A549 (cell line): ENCODE measurements around the gene ADGRG3. TPM values are rescaled to one million over a fixed set of nuclear protein-coding genes. Genes with fewer than 3 reads are reported as not detected.

Experiments used
- ATAC-seq, 2 experiments: fragments of 200-7000 bp in 1 of 2; fragments of >200 bp in 1 of 2; cut with Nextera tagmentation in 1 of 2; cut with Tn5 transposase in 1 of 2; 3 replicates each; pipeline versions ENCODE4 v1.8.0 to v1.9.1; 2018 to 2020; ENCODE audit warnings: mild to moderate bottlenecking in 1 of 2, moderate library complexity in 1 of 2
- CTCF ChIA-PET: fragments of 300-600 bp; sonication (Branson Sonifier 250); formaldehyde crosslinking; extraction: SDS; loops from one replicate; lab custom pipeline; 2021; ENCODE audit warnings: antibody characterized with exemption, inconsistent platforms; lab: Yijun Ruan, JAX
- POLR2A ChIA-PET: fragments of 350-600 bp; formaldehyde crosslinking; extraction: SDS; loops from one replicate; lab custom pipeline; 2021; ENCODE audit warnings: antibody characterized with exemption, inconsistent platforms; lab: Yijun Ruan, JAX
- DNase-seq, 2 experiments: peaks; one replicate each; pipeline versions ENCODE4 v3.0.0 to v3.0.0-alpha.2; 2011 to 2016; ENCODE audit warnings: low read depth in 1 of 2, low spot score in 1 of 2
- FAIRE-seq: peaks from 2 replicates; lab custom pipeline; 2011; peaks lifted over from hg19 to GRCh38; lab: Jason Lieb, UNC
- H3K27ac ChIP-seq, 2 experiments: fragments of >200 bp; sonication (Bioruptor Twin); formaldehyde crosslinking; 3 replicates each; pipeline ENCODE4 v1.5.1; 2016 to 2017
- H3K4me1 ChIP-seq: fragments of >200 bp; sonication (Bioruptor Twin); formaldehyde crosslinking; 3 replicates; pipeline ENCODE4 v1.6.1; 2016
- H3K4me2 ChIP-seq: fragments of >200 bp; sonication (Bioruptor Twin); formaldehyde crosslinking; 3 replicates; pipeline ENCODE4 v1.6.1; 2016
- H3K4me3 ChIP-seq: fragments of >200 bp; sonication (Bioruptor Twin); formaldehyde crosslinking; 3 replicates; pipeline ENCODE4 v1.5.1; 2016
- H3K9me3 ChIP-seq: fragments of >200 bp; sonication (Bioruptor Twin); formaldehyde crosslinking; 3 replicates; pipeline ENCODE4 v1.6.1; 2016
- CEBPB ChIP-seq, 2 experiments: fragments of >200 bp in 1 of 2; sonication (Bioruptor Twin) in 1 of 2; formaldehyde crosslinking in 1 of 2; IDR thresholded peaks; 2 replicates each; pipeline ENCODE4 v1.6.1; 2012 to 2016
- CHD4 ChIP-seq: fragments of 200-600 bp; sonication (generic); IDR thresholded peaks from 2 replicates; pipeline ENCODE4 v1.6.1; 2016; ENCODE audit warnings: antibody characterized with exemption, mild to moderate bottlenecking, borderline replicate concordance
- E2F6 ChIP-seq: IDR thresholded peaks from 2 replicates; pipeline ENCODE4 v1.6.1; 2012; ENCODE audit warnings: low read depth, borderline replicate concordance
- EHMT2 ChIP-seq: fragments of 200-600 bp; sonication (generic); IDR thresholded peaks from 2 replicates; pipeline ENCODE4 v1.6.1; 2016; ENCODE audit warnings: antibody characterized with exemption, low read depth, mild to moderate bottlenecking, moderate library complexity
- EP300 ChIP-seq, 2 experiments: fragments of >200 bp; sonication (Bioruptor Twin); formaldehyde crosslinking; IDR thresholded peaks; 2 replicates in 1 of 2; 3 replicates in 1 of 2; pipeline ENCODE4 v1.6.1; 2016 to 2017
- ESRRA ChIP-seq: fragments of 150-350 bp; IDR thresholded peaks from 2 replicates; pipeline ENCODE4 v1.6.1; 2014; ENCODE audit warnings: mild to moderate bottlenecking, low read length, borderline replicate concordance
- FOSB ChIP-seq: fragments of 250-450 bp; sonication (Bioruptor Pico); IDR thresholded peaks from 2 replicates; pipeline ENCODE4 v1.5.0; 2020; ENCODE audit warnings: mild to moderate bottlenecking, moderate library complexity
- FOSL2 ChIP-seq, 2 experiments: fragments of 450-650 bp in 1 of 2; fragments of >200 bp in 1 of 2; sonication (Bioruptor Twin) in 1 of 2; formaldehyde crosslinking; IDR thresholded peaks; 2 replicates each; pipeline versions ENCODE4 v1.5.0 to v1.6.1; 2016 to 2020; ENCODE audit warnings: mild to moderate bottlenecking in 1 of 2, moderate library complexity in 1 of 2
- HDAC2 ChIP-seq: fragments of 200-600 bp; sonication (generic); IDR thresholded peaks from 2 replicates; pipeline ENCODE4 v1.6.1; 2016
- HEYL ChIP-seq: fragments of 250-450 bp; sonication (Bioruptor Pico); IDR thresholded peaks from 2 replicates; pipeline ENCODE4 v1.8.0; 2021; ENCODE audit warnings: mild to moderate bottlenecking, moderate library complexity
- HMGXB4 ChIP-seq: fragments of 250-450 bp; sonication (Bioruptor Pico); IDR thresholded peaks from 2 replicates; pipeline ENCODE4 v1.5.0; 2021; ENCODE audit warnings: mild to moderate bottlenecking, moderate library complexity, borderline replicate concordance
- HOXA7 ChIP-seq: fragments of 250-450 bp; sonication (Bioruptor Pico); IDR thresholded peaks from 2 replicates; pipeline ENCODE4 v1.5.0; 2020; ENCODE audit warnings: mild to moderate bottlenecking, moderate library complexity
- HOXB13 ChIP-seq: fragments of 250-450 bp; sonication (Bioruptor Pico); IDR thresholded peaks from 2 replicates; pipeline ENCODE4 v1.5.0; 2020; ENCODE audit warnings: low read depth, mild to moderate bottlenecking, moderate library complexity
- HOXB5 ChIP-seq: fragments of 250-450 bp; sonication (Bioruptor Pico); IDR thresholded peaks from 2 replicates; pipeline ENCODE4 v1.5.0; 2020; ENCODE audit warnings: mild to moderate bottlenecking, moderate library complexity
- MAZ ChIP-seq: fragments of 150-350 bp; IDR thresholded peaks from 2 replicates; pipeline ENCODE4 v1.6.1; 2014; ENCODE audit warnings: antibody characterized with exemption, low read depth, low read length, borderline replicate concordance
- NPAS2 ChIP-seq: fragments of 250-450 bp; sonication (Bioruptor Pico); IDR thresholded peaks from 2 replicates; pipeline ENCODE4 v1.8.0; 2022; ENCODE audit warnings: mild to moderate bottlenecking, moderate library complexity, borderline replicate concordance
- POLR2AphosphoS2 ChIP-seq: conservative IDR thresholded peaks from 2 replicates; pipeline ENCODE4 v1.6.1; 2012; ENCODE audit warnings: low read length, improper control_type of control experiment, inconsistent platforms
- RARB ChIP-seq: fragments of 250-450 bp; sonication (Bioruptor Pico); IDR thresholded peaks from 2 replicates; pipeline ENCODE4 v1.8.0; 2021; ENCODE audit warnings: mild to moderate bottlenecking, moderate library complexity
- RFX5 ChIP-seq: fragments of 450-650 bp; IDR thresholded peaks from 2 replicates; pipeline ENCODE4 v1.7.1; 2014; ENCODE audit warnings: antibody characterized with exemption, mild to moderate bottlenecking, moderate library complexity
- WGBS: methylation state at CpG from one replicate; pipeline ENCODE4 v1.1.6; 2017; ENCODE audit errors: missing lambda C conversion rate; 5-methylcytosine and 5-hydroxymethylcytosine counted together
- polyA plus RNA-seq, 4 experiments: library from polyadenylated mRNA; depleted of rRNA in 3 of 4; stranded (reverse); fragments of >200 nt; fragmentation: RNase III in 1 of 4; extraction: RNeasy Plus Mini Kit Qiagen cat#74134 plus additional on column Dnase treatment in 1 of 4; gene quantifications; 2 replicates in 3 of 4; 3 replicates in 1 of 4; pipeline ENCODE4 v1.2.3, GENCODE V29; 2011 to 2017

The ADGRG3 gene
- polyA plus RNA-seq, 2 of the 4 experiments (the other 2 are of a cell fraction), result 0.25 to 0.45 TPM

- Histone ChIP-seq H3K4me1 (peaks cover 27% of the 10 kb centered on the region), H3K27ac (0 out of 6 replicates have a peak overlapping the region, but pooled peaks of 1 of the 2 experiments have one; percentile 27), H3K4me2 (no peak overlapping the region), H3K9me3 (no peaks in the 10 kb centered on the region), H3K4me3 (no peak overlapping the region)
- ChIA-PET CTCF (interaction anchor here (1.1 to 6.0 kb wide), 5 partner anchors 8 to 105 kb away, joined by 3 to 34 read pairs (median 4); no protein-coding TSS in a partner anchor), POLR2A (no interaction called here)
- DNase-seq (no peak), FAIRE-seq (no peak), ATAC-seq (no peak)
- TF ChIP-seq HOXB5 (CRISPR knock-in tag) (no peak), FOSB (CRISPR knock-in tag) (no peak), EHMT2 (no peak), CEBPB (IDR thresholded peaks at IDR 0.05) (peak; percentile 18 to 24; a peak in 3 of 4 replicates), MAZ (no peak)
- 85% methylated on average over 5 of the region's 5 CpGs for WGBS
These were observed 12.8 kb downstream of the ADGRG3 start for GRCh38 chr16:57680842-57681375.

- Histone ChIP-seq H3K4me3 (no peak overlapping the region), H3K4me1 (peaks cover 15% of the 10 kb centered on the region), H3K27ac (peak overlapping the region in 1 of 2 experiments; percentile 16; a peak in 1 of 6 replicates), H3K9me3 (no peaks in the 10 kb centered on the region), H3K4me2 (no peak overlapping the region)
- ChIA-PET CTCF (interaction anchor here (1.1 to 6.0 kb wide), 6 partner anchors 16 to 91 kb away, joined by 3 to 34 read pairs (median 4); no protein-coding TSS in a partner anchor), POLR2A (no interaction called here)
- TF ChIP-seq RARB (no peak), NPAS2 (no peak), HOXA7 (no peak), CHD4 (no peak), POLR2AphosphoS2 (no peak), ESRRA (no peak), FOSL2 (IDR thresholded peaks at IDR 0.05) (no peak), FOSL2 (CRISPR knock-in tag; IDR thresholded peaks at IDR 0.05) (no peak), HMGXB4 (CRISPR knock-in tag) (no peak), HDAC2 (no peak), EHMT2 (no peak), CEBPB (IDR thresholded peaks at IDR 0.05) (no peak), HOXB13 (no peak), E2F6 (no peak), HEYL (no peak), RFX5 (no peak), EP300 (IDR thresholded peaks at IDR 0.05) (no peak)
- ATAC-seq (no peak), FAIRE-seq (no peak), DNase-seq (no peak)
- WGBS, result 81% methylated on average over 8 of the region's 13 CpGs
These were observed 14.0 kb downstream of the ADGRG3 start for GRCh38 chr16:57681950-57682728.
